GM18861 (cell line): ENCODE data around the gene DNTT.

Experiments used
- ATAC-seq: cut with Tn5 transposase; IDR thresholded peaks from one replicate; pipeline ENCODE4 v1.9.1; 2021; ENCODE audit not compliant: unreplicated experiment

DNTT gene

GRCh38 chr10:96339956-96340904 is 36.0 kb downstream of the DNTT start:
- peak; percentile 70 for ATAC-seq

GRCh38 chr10:96341219-96342182 is 37.3 kb downstream of the DNTT start:
- no peak for ATAC-seq

- no peak for ATAC-seq
These were observed 38.2 kb downstream of the DNTT start for GRCh38 chr10:96342402-96342801.

- ATAC-seq: no peak
These were observed 39.9 kb downstream of the DNTT start for GRCh38 chr10:96344178-96344577.

- ATAC-seq: no peak
These were observed 41.0 kb downstream of the DNTT start for GRCh38 chr10:96345222-96345621.

- no peak for ATAC-seq
These were observed 42.1 kb downstream of the DNTT start for GRCh38 chr10:96346295-96346694.

GRCh38 chr10:96352027-96352426 is 47.8 kb downstream of the DNTT start:
- no peak for ATAC-seq

- no peak for ATAC-seq
These were observed 48.3 kb downstream of the DNTT start for GRCh38 chr10:96352582-96352981.

GRCh38 chr10:96357038-96357620 is 52.9 kb downstream of the DNTT start:
- no peak for ATAC-seq

GRCh38 chr10:96358851-96359540 is 54.8 kb downstream of the DNTT start, which contains the start of gene OPALIN:
Gene OPALIN, minus strand, starts transcription at chr10:96359002. Its CDS starts 106 bp downstream, at chr10:96358896.
- ATAC-seq: no peak

GRCh38 chr10:96359616-96360015 is 55.4 kb downstream of the DNTT start:
- no peak for ATAC-seq

- no peak for ATAC-seq
These were observed 56.1 kb downstream of the DNTT start for GRCh38 chr10:96360331-96360730.

GRCh38 chr10:96360766-96361165 is 56.5 kb downstream of the DNTT start:
- no peak for ATAC-seq

GRCh38 chr10:96365571-96365970 is 61.3 kb downstream of the DNTT start:
- no peak for ATAC-seq

GRCh38 chr10:96366508-96366907 is 62.3 kb downstream of the DNTT start:
- ATAC-seq: no peak

GRCh38 chr10:96367470-96367869 is 63.2 kb downstream of the DNTT start:
- ATAC-seq: no peak

- ATAC-seq: no peak
These were observed 64.7 kb downstream of the DNTT start for GRCh38 chr10:96368971-96369370.

GRCh38 chr10:96369890-96370583 is 65.8 kb downstream of the DNTT start:
- ATAC-seq: no peak

GRCh38 chr10:96370584-96371157 is 66.4 kb downstream of the DNTT start:
- ATAC-seq: no peak

- ATAC-seq: no peak
These were observed 67.1 kb downstream of the DNTT start for GRCh38 chr10:96371356-96371755.
